Muscle layer of colon (tissue), 2 donors: ENCODE measurements around the gene ETV3.
A peak's percentile ranks its signal among the peaks of the same experiment; 100 is the strongest.

Experiments used
- H3K27ac ChIP-seq: one replicate; pipeline ENCODE4 v1.7.0; 2013; ENCODE audit warnings: low read depth, mild to moderate bottlenecking, low read length, moderate library complexity
- H3K27me3 ChIP-seq, 2 donors: one replicate each; pipeline ENCODE4 v1.7.0; 2013; ENCODE audit warnings: low read length in 2 of 2, mild to moderate bottlenecking in 2 of 2; ENCODE audit not compliant: insufficient read depth in 2 of 2, control insufficient read depth in 1 of 2
- H3K36me3 ChIP-seq: one replicate; pipeline ENCODE4 v1.7.0; 2013; ENCODE audit warnings: mild to moderate bottlenecking, low read length; ENCODE audit not compliant: insufficient read depth
- H3K4me1 ChIP-seq: one replicate; pipeline ENCODE4 v1.7.0; 2013; ENCODE audit warnings: mild to moderate bottlenecking, low read length; ENCODE audit not compliant: insufficient read depth
- H3K4me3 ChIP-seq, 2 donors: one replicate each; pipeline ENCODE4 v1.7.0; 2013; ENCODE audit warnings: low read length in 2 of 2, low read depth in 1 of 2, mild to moderate bottlenecking in 1 of 2, moderate library complexity in 1 of 2
- H3K9ac ChIP-seq: one replicate; pipeline ENCODE4 v1.7.0; 2013; ENCODE audit warnings: low read length
- H3K9me3 ChIP-seq: one replicate; pipeline ENCODE4 v1.7.0; 2013; ENCODE audit warnings: mild to moderate bottlenecking, low read length
- donor health status: abdominal sarcoma.
- donor health status: Adenocarcinoma of cecum.

Gene ETV3

DNA sequence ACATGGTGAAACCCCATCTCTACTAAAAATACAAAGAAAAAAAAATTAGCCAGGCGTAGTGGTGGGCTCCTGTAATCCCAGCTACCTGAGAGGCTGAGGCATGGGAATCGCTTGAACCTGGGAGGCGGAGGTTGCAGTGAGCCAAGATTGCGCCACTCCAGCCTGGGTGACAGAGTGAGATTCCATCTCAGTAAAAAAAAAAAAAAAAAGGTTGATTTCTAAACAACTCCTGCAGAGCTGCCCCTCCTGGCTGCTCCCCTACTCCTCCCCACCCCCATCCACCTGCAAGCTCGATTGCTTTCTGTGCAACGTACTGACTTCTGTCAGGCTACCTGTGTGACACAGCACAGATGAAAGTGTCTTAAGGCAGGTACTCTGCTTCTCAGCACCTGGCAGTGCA, 51.9 kb downstream of the ETV3 start:
- Histone ChIP-seq H3K4me3 (no peak overlapping the region), H3K27ac (no peak overlapping the region), H3K9me3 (no peaks in the 10 kb centered on the region), H3K9ac (no peak overlapping the region), H3K4me1 (no peaks in the 10 kb centered on the region), H3K27me3 (no peaks in the 10 kb centered on the region), H3K36me3 (no peaks in the 10 kb centered on the region)

DNA sequence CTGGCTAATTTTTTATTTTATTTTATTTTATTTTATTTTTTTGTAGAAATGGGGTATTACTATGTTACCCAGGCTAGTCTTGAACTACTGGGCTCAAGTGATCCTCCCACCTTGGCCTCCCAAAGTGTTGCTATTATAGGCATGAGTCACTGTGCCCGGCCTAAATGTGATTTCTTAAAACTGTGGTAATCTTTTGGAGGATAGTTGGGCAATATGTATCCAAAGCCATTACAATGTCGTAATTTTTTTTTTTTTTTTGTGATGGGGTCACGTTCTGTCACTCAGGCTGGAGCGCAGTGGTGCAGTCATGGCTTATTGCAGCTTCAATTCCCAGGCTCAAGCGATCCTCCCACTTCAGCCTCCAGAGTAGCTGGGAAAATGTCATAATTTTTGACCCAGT, 52.8 kb downstream of the ETV3 start:
- no peak overlapping the region for H3K4me3 ChIP-seq
- no peaks in the 10 kb centered on the region for H3K27me3 ChIP-seq
- no peak overlapping the region for H3K9ac ChIP-seq
- no peaks in the 10 kb centered on the region for H3K4me1 ChIP-seq
- no peaks in the 10 kb centered on the region for H3K36me3 ChIP-seq
- H3K27ac ChIP-seq: no peak overlapping the region
- H3K9me3 ChIP-seq: no peaks in the 10 kb centered on the region

DNA sequence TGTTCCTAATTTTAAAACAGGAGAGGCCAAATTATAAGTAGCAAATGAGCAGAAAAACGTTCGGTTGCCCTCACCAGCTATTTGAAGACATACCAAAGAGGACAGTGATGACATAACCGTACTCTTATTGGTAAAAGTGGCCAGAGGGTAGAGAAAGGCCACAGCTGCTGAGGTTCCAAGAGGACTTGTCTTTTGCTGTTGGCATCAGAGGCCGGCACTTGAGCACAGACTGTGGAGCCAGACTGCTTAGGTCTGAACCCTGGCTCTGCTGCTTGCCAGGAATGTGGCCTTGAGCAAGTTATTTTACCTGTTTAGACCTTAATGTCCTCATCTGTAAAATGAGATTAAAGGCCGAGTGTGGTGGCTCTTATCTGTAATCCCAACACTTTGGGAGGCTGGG, 53.5 kb downstream of the ETV3 start:
- H3K36me3 ChIP-seq: no peaks in the 10 kb centered on the region
- H3K9ac ChIP-seq: no peak overlapping the region
- no peaks in the 10 kb centered on the region for H3K27me3 ChIP-seq
- no peak overlapping the region for H3K4me3 ChIP-seq
- no peaks in the 10 kb centered on the region for H3K4me1 ChIP-seq
- no peaks in the 10 kb centered on the region for H3K9me3 ChIP-seq
- no peak overlapping the region for H3K27ac ChIP-seq

DNA sequence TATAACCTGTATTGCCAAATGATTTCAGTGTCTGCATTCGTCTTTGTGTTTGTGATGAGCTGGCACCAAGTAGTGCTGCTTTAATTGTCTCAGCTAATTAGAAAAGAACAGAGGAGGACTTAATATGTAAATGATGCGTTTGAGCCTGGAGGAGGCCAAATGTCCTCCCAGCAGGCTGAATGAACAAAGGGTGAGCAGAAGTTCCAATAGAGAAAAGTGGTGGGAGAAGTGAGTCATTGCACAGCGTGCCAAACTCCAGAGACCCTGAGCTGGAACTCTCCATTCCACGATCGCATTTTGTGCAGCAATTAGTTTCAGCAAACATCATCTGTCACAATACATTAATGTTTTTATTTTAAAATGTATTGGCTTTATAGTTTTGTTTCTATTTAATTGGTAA, 56.5 kb downstream of the ETV3 start:
- Histone ChIP-seq H3K4me1 (no peaks in the 10 kb centered on the region), H3K9me3 (no peaks in the 10 kb centered on the region), H3K4me3 (no peak overlapping the region), H3K27ac (no peak overlapping the region), H3K27me3 (no peaks in the 10 kb centered on the region), H3K9ac (no peak overlapping the region), H3K36me3 (no peaks in the 10 kb centered on the region)

DNA sequence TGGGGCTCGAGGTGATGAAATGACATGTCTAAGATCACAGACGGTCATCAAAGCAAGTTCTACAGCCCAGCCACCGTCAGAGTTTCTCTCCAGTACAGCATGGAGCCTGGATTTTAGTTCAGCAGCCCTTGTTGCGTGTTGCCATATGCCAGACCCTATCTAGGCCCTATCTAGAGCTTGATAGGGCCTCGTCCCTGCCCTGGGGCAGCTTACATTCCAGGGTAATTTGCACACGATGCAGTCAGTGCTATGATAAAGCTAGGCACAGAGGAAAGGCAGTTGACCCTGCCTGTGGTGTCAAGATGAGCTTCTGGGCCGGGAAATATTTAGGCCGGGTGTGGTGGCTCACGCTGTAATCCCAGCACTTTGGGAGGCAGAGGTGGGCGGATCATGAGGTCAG, 57.5 kb downstream of the ETV3 start:
- Histone ChIP-seq H3K4me1 (no peaks in the 10 kb centered on the region), H3K27me3 (no peaks in the 10 kb centered on the region), H3K36me3 (no peaks in the 10 kb centered on the region)

DNA sequence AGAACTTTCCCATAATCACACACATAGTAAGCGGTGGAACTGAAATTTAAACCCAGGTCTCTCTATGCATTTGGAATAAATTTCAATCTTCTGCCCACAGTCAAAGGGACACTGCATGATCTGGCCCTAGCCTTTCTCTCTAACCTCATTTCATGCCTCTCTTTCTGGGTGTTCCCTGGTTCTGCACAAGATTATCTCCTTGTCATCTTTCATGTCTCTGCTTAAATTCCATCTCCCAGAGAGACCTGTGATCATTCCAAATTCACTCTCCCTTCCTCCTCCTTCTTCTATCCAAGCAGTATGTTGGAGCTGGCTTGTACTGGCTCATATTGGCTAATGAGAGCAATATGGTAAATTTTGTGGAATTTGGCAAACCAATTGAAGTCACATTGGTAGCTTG, 60.8 kb downstream of the ETV3 start:
- peaks cover 5% of the 10 kb centered on the region for H3K4me1 ChIP-seq
- H3K27ac ChIP-seq: no peak overlapping the region
- H3K36me3 ChIP-seq: no peaks in the 10 kb centered on the region
- H3K4me3 ChIP-seq: no peak overlapping the region
- H3K9ac ChIP-seq: no peak overlapping the region
- H3K9me3 ChIP-seq: no peaks in the 10 kb centered on the region
- H3K27me3 ChIP-seq: no peaks in the 10 kb centered on the region

More for the DNA sequence above, 57.5 kb downstream of the ETV3 start:
- Histone ChIP-seq H3K27ac (no peak overlapping the region), H3K9me3 (no peaks in the 10 kb centered on the region), H3K4me3 (no peak overlapping the region), H3K9ac (no peak overlapping the region)

DNA sequence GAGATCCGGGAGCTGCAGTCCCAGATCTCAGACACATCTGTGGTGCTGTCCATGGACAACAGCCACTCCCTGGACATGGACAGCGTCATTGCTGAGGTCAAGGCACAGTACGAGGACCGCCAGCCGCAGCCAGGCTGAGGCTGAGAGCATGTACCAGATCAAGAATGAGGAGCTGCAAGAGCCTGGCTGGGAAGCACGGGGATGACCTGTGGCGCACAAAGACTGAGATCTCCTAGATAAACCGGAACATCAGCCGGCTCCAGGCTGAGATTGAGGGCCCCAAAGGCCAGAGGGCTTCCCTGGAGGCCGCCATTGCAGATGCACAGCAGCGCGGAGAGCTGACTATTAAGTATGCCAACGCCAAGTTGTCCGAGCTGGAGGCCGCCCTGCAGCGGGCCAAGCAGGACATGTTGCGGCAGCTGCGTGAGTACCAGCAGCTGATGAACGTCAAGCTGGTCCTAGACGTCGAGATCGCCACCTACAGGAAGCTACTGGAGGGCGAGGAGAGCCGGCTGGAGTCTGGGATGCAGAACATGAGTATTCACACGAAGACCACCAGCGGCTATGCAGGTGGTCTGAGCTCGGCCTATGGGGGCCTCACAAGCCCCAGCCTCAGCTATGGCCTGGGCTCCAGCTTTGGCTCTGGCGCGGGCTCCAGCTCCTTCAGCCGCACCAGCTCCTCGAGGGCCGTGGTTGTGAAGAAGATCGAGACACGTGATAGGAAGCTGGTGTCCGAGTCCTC, 64.1 kb downstream of the ETV3 start:
- Histone ChIP-seq H3K9ac (no peak overlapping the region), H3K27me3 (no peaks in the 10 kb centered on the region), H3K4me3 (peak overlapping the region; percentile 16 to 20), H3K9me3 (no peaks in the 10 kb centered on the region), H3K36me3 (no peaks in the 10 kb centered on the region), H3K27ac (no peak overlapping the region), H3K4me1 (peaks cover 5% of the 10 kb centered on the region)
